Trophoblast cell (in vitro differentiated cells and primary cell): ENCODE results near the gene OIT3.

Source experiments
- DNase-seq, 2 donors: peaks; one replicate each; pipeline ENCODE4 v3.0.0-alpha.2; 2016
- H2AFZ ChIP-seq: 2 replicates; pipeline ENCODE4 v1.6.1; 2013; ENCODE audit warnings: low read length, moderate library complexity, mild to moderate bottlenecking; ENCODE audit not compliant: insufficient read depth, poor library complexity
- H2AK5ac ChIP-seq: 2 replicates; pipeline ENCODE4 v1.6.1; 2013; ENCODE audit warnings: mild to moderate bottlenecking, low read length
- H2BK120ac ChIP-seq: 2 replicates; pipeline ENCODE4 v1.6.1; 2013; ENCODE audit warnings: low read length, mild to moderate bottlenecking, moderate library complexity; ENCODE audit not compliant: insufficient read depth, poor library complexity
- H2BK12ac ChIP-seq: 2 replicates; pipeline ENCODE4 v1.6.1; 2013; ENCODE audit warnings: mild to moderate bottlenecking, low read length, moderate library complexity
- H2BK5ac ChIP-seq: 2 replicates; pipeline ENCODE4 v1.6.1; 2013; ENCODE audit warnings: low read length, low read depth, moderate library complexity, mild to moderate bottlenecking; ENCODE audit not compliant: poor library complexity
- H3K14ac ChIP-seq: 2 replicates; pipeline ENCODE4 v1.6.1; 2013; ENCODE audit warnings: mild to moderate bottlenecking, low read length
- H3K18ac ChIP-seq: 2 replicates; pipeline ENCODE4 v1.6.1; 2013; ENCODE audit warnings: mild to moderate bottlenecking, low read length
- H3K23ac ChIP-seq: 2 replicates; pipeline ENCODE4 v1.6.1; 2013; ENCODE audit warnings: low read length
- H3K27ac ChIP-seq: 2 replicates; pipeline ENCODE4 v1.5.1; 2013; ENCODE audit warnings: low read depth, mild to moderate bottlenecking, inconsistent platforms, low read length, moderate library complexity
- H3K27me3 ChIP-seq: 2 replicates; pipeline ENCODE4 v1.6.1; 2013; ENCODE audit warnings: inconsistent platforms, mild to moderate bottlenecking, low read length, moderate library complexity; ENCODE audit not compliant: insufficient read depth
- H3K36me3 ChIP-seq, 2 experiments: 1 replicate in 1 of 2; 2 replicates in 1 of 2; pipeline ENCODE4 v1.6.1; 2013; ENCODE audit warnings: low read length in 2 of 2, mild to moderate bottlenecking in 2 of 2, moderate library complexity in 1 of 2; ENCODE audit not compliant: insufficient read depth in 2 of 2, control insufficient read depth in 1 of 2
- H3K4ac ChIP-seq: 2 replicates; pipeline ENCODE4 v1.6.1; 2013; ENCODE audit warnings: low read depth, mild to moderate bottlenecking, low read length, moderate library complexity
- H3K4me1 ChIP-seq, 2 experiments: 1 replicate in 1 of 2; 2 replicates in 1 of 2; pipeline ENCODE4 v1.6.1; 2013; ENCODE audit warnings: low read length in 2 of 2, mild to moderate bottlenecking in 2 of 2, moderate library complexity in 1 of 2; ENCODE audit not compliant: insufficient read depth in 2 of 2, control insufficient read depth in 1 of 2
- H3K4me2 ChIP-seq: 2 replicates; pipeline ENCODE4 v1.6.1; 2013; ENCODE audit warnings: inconsistent platforms, mild to moderate bottlenecking, low read length, moderate library complexity
- H3K4me3 ChIP-seq: 2 replicates; pipeline ENCODE4 v1.5.1; 2013; ENCODE audit warnings: mild to moderate bottlenecking, low read depth, low read length, inconsistent platforms
- H3K79me1 ChIP-seq: one replicate; pipeline ENCODE4 v1.6.1; 2013; ENCODE audit warnings: low read length
- H3K79me2 ChIP-seq: 2 replicates; pipeline ENCODE4 v1.6.1; 2013; ENCODE audit warnings: low read length, mild to moderate bottlenecking; ENCODE audit not compliant: control insufficient read depth, insufficient read depth, poor library complexity
- H3K9ac ChIP-seq: 2 replicates; pipeline ENCODE4 v1.6.1; 2013; ENCODE audit warnings: mild to moderate bottlenecking, low read length
- H3K9me3 ChIP-seq: 2 replicates; pipeline ENCODE4 v1.6.1; 2013; ENCODE audit warnings: low read depth, mild to moderate bottlenecking, control low read depth, inconsistent platforms, low read length; ENCODE audit not compliant: insufficient read depth
- H4K12ac ChIP-seq: 2 replicates; pipeline ENCODE4 v1.6.1; 2013; ENCODE audit warnings: low read depth, mild to moderate bottlenecking, low read length, moderate library complexity
- H4K8ac ChIP-seq: 2 replicates; pipeline ENCODE4 v1.6.1; 2013; ENCODE audit warnings: low read depth, mild to moderate bottlenecking, low read length, moderate library complexity
- H4K91ac ChIP-seq: one replicate; pipeline ENCODE4 v1.6.1; 2013; ENCODE audit warnings: low read depth, mild to moderate bottlenecking, low read length, moderate library complexity
- WGBS: extraction: QIAGEN DNeasy Blood & Tissue Kit; methylation state at CpG from one replicate; pipeline ENCODE4 v1.1.7; 2013; ENCODE audit warnings: missing lambda C conversion rate; ENCODE audit not compliant: insufficient read length, insufficient coverage; ENCODE audit errors: extremely low coverage; 5-methylcytosine and 5-hydroxymethylcytosine counted together

Gene OIT3

GRCh38 chr10:72888151-72888638 lies 5.3 kb upstream of the OIT3 start:
- Histone ChIP-seq H3K9ac (no peak overlapping the region), H4K12ac (no peak overlapping the region), H3K23ac (no peak overlapping the region), H2BK5ac (no peak overlapping the region), H3K4ac (no peak overlapping the region), H3K4me3 (no peak overlapping the region), H3K27ac (no peak overlapping the region), H3K18ac (no peak overlapping the region), H2AFZ (no peak overlapping the region), H3K4me1 (no peaks in the 10 kb centered on the region), H2BK120ac (no peak overlapping the region), H3K79me2 (no peaks in the 10 kb centered on the region), H4K8ac (no peak overlapping the region), H3K36me3 (peaks cover 0 to 4% of the 10 kb centered on the region in 2 experiments), H3K79me1 (no peaks in the 10 kb centered on the region), H3K9me3 (no peaks in the 10 kb centered on the region), H3K14ac (no peak overlapping the region), H2AK5ac (no peak overlapping the region), H3K4me2 (no peak overlapping the region), H4K91ac (no peak overlapping the region), H2BK12ac (no peak overlapping the region), H3K27me3 (no peaks in the 10 kb centered on the region)
- no peak for DNase-seq
- no CpG with 5 or more reads among the region's 7 CpGs for WGBS

- peaks cover 0 to 4% of the 10 kb centered on the region in 2 experiments for H3K36me3 ChIP-seq
- H4K91ac ChIP-seq, result no peak overlapping the region
- no peaks in the 10 kb centered on the region for H3K79me2 ChIP-seq
- H3K27me3 ChIP-seq, result no peaks in the 10 kb centered on the region
- no peak overlapping the region for H2BK120ac ChIP-seq
- no peak overlapping the region for H4K8ac ChIP-seq
- no peak overlapping the region for H3K4me2 ChIP-seq
- H3K23ac ChIP-seq, result no peak overlapping the region
- H2BK12ac ChIP-seq, result no peak overlapping the region
- no peaks in the 10 kb centered on the region for H3K9me3 ChIP-seq
- no peak overlapping the region for H2AFZ ChIP-seq
- H3K4me1 ChIP-seq, result no peaks in the 10 kb centered on the region
- H3K27ac ChIP-seq, result no peak overlapping the region
- H2AK5ac ChIP-seq, result no peak overlapping the region
- no peak overlapping the region for H3K9ac ChIP-seq
- no peak overlapping the region for H3K18ac ChIP-seq
- H3K14ac ChIP-seq, result no peak overlapping the region
- H3K79me1 ChIP-seq, result no peaks in the 10 kb centered on the region
- no peak overlapping the region for H3K4ac ChIP-seq
- no CpG with 5 or more reads among the region's 6 CpGs for WGBS
- no peak overlapping the region for H4K12ac ChIP-seq
- H3K4me3 ChIP-seq, result no peak overlapping the region
- no peak overlapping the region for H2BK5ac ChIP-seq
- no peak for DNase-seq
These were observed 4.1 kb upstream of the OIT3 start for GRCh38 chr10:72889391-72889831.

DNA sequence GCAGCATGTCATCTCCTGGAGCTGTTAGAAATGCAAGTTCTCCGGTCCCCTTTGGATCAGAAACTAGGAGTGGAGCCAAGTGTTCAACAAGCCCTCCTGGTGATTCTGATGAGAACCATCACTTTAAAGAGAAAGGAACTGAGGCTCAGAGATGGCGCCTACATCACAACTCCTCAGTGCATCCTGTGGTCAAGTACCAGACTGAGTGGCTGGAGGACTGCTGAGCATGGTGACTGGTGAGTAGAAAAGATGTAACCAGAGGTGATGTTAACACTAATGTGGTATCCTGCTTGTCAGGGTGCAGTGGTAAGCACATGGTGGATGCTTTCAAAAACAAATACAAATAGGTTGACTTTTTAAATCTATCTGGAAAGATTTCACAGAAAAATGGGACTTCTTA lies 3.5 kb upstream of the OIT3 start:
- H3K27me3 ChIP-seq, result no peaks in the 10 kb centered on the region
- no peaks in the 10 kb centered on the region for H3K4me1 ChIP-seq
- H2AFZ ChIP-seq, result no peak overlapping the region
- no peaks in the 10 kb centered on the region for H3K79me2 ChIP-seq
- no peak overlapping the region for H4K8ac ChIP-seq
- no peak overlapping the region for H2AK5ac ChIP-seq
- H3K79me1 ChIP-seq, result no peaks in the 10 kb centered on the region
- H3K9me3 ChIP-seq, result no peaks in the 10 kb centered on the region
- no peak overlapping the region for H2BK120ac ChIP-seq
- no peak for DNase-seq
- H4K12ac ChIP-seq, result no peak overlapping the region
- H3K14ac ChIP-seq, result no peak overlapping the region
- WGBS, result no CpG with 5 or more reads among the region's 2 CpGs
- H3K4me2 ChIP-seq, result no peak overlapping the region
- no peak overlapping the region for H3K9ac ChIP-seq
- no peak overlapping the region for H2BK5ac ChIP-seq
- H3K18ac ChIP-seq, result no peak overlapping the region
- no peak overlapping the region for H3K4me3 ChIP-seq
- no peak overlapping the region for H3K4ac ChIP-seq
- H3K27ac ChIP-seq, result no peak overlapping the region
- H3K23ac ChIP-seq, result no peak overlapping the region
- no peak overlapping the region for H4K91ac ChIP-seq
- H2BK12ac ChIP-seq, result no peak overlapping the region
- H3K36me3 ChIP-seq, result peaks cover 0 to 4% of the 10 kb centered on the region in 2 experiments

DNA sequence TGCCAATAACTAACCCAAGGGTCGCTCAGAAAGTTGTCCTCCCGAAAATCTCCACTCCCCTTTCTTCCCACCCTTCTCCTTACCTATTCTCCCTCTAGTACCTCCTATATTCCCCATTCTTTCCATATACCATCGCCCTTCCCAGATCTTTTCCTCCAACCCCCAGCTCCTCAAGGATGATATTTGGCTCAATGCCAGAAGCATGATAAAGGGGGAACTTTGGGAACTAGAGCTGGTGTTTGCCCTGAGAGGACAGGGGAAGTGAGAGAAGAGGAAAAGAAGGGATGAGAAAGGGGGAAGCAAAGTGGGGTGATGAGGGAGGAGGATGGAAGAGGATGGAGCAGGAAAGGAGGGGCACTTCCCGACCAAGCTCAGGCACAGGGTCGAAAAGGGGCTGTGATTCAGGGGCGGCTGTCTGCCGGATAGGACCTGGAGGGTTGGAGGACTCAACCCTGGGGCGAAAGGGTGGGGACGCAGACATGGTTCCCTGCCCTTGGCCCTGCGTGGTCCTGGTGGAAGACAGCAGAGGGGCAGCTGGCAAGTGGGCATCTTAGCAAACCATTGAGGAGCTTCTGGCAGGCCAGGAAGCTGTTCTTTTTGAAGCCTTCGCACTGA lies 1.8 kb downstream of the OIT3 start:
- H3K36me3 ChIP-seq, result no peaks in the 10 kb centered on the region
- H2AFZ ChIP-seq, result no peak overlapping the region
- H3K4ac ChIP-seq, result no peak overlapping the region
- H3K23ac ChIP-seq, result no peak overlapping the region
- no peak overlapping the region for H2BK5ac ChIP-seq
- no peak overlapping the region for H4K12ac ChIP-seq
- WGBS, result 100% methylated on average over 1 of the region's 11 CpGs
- no peak overlapping the region for H3K4me2 ChIP-seq
- no peaks in the 10 kb centered on the region for H3K79me1 ChIP-seq
- H3K9ac ChIP-seq, result no peak overlapping the region
- H3K27me3 ChIP-seq, result peaks cover 3% of the 10 kb centered on the region
- no peak overlapping the region for H3K4me3 ChIP-seq
- no peak overlapping the region for H3K18ac ChIP-seq
- no peak overlapping the region for H2BK120ac ChIP-seq
- no peaks in the 10 kb centered on the region for H3K79me2 ChIP-seq
- DNase-seq, result no peak
- no peak overlapping the region for H2AK5ac ChIP-seq
- H3K9me3 ChIP-seq, result no peaks in the 10 kb centered on the region
- H4K91ac ChIP-seq, result no peak overlapping the region
- H3K4me1 ChIP-seq, result no peaks in the 10 kb centered on the region
- no peak overlapping the region for H3K27ac ChIP-seq
- H2BK12ac ChIP-seq, result no peak overlapping the region
- H4K8ac ChIP-seq, result no peak overlapping the region
- no peak overlapping the region for H3K14ac ChIP-seq
